Activated CD4-positive, CD25-positive, alpha-beta regulatory T cell (primary cell): ENCODE results near the gene RGS10.
A peak's percentile ranks its signal among the peaks of the same experiment; 100 is the strongest.
"Not testable (repeated sequence)": the region's sequence is repeated elsewhere in the genome, so short reads cannot be mapped to it uniquely, and the experiment has no call there.

Experiments
- DNase-seq, 4 experiments: peaks; one replicate each; lab custom pipeline; 2025; lab: John Stamatoyannopoulos, UW

The RGS10 gene, protein sequence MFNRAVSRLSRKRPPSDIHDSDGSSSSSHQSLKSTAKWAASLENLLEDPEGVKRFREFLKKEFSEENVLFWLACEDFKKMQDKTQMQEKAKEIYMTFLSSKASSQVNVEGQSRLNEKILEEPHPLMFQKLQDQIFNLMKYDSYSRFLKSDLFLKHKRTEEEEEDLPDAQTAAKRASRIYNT

DNA sequence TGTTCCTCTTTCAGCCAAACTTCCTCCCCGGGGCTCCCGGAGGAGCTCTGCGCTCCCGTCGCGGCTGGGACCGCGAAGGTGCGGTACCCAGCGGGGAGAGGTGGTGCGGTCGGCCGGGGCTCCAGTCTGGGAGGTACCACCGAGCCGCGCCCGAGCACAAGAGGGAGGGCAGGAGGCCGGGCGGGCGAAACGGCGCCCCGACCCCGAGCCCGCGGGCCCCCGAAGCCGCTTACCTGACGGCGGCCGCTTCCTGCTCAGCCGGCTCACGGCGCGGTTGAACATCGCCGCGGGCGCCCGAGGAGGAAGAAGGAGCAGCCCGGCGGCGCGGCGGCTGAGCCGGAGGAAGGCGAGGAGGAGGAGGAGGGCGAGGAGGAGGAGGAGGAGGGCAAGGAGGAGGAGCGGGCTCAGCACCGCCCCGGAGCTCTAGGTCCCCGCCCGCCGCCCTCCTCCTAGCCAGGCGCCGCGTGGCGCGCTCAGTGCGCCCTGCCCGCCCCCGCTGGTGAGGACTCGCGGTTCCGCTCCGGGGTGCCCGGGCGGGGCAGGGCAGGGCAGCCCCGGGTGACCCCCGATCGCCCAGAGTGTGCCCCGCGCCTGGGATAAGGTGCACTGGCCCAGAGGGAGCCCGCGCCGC lies at the start of gene RGS10:
RGS10 (minus strand) TSS at position 363 of the 631 bp plus-strand sequence; CDS start at position 282, 81 bp downstream.
- DNase-seq = peak; percentile 58 to 67 (median 62)

DNA sequence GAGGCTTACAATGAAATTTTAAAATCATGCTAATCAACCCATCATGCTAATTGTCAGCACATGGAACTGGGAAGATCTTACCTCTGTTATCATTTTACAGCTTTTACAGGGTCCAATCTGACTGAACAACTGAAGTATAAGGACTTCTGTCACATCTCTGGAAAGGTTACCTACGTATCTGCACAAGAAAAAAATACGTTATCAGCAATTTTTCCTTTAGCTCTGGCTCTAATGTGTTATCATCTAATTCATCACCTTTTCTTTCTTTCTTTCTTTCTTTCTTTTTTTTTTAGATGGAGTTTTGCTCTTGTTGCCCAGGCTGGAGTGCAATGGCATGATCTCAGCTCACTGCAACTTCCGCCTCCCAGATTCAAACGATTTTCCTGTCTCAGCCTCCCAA lies 45.6 kb upstream of the RGS10 start:
- no peak for DNase-seq

DNA sequence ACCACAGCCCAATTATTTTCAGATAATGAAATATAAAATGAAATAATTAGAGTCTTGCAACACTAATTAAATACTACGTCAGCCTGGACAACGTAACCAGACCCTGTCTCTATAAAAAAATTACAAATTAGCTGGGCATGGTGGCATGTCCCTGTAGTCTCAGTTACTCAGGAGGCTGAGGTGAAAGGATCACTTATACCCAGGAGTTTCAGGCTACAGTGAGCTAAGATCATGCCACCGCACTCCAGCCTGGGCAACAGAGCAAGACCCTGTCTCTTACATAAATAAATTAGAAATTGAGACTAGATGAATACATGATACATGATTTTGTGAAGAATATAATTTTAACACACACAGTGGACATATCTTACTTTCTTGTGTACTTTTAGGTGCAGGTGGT lies 35.8 kb upstream of the RGS10 start:
- DNase-seq = no peak

DNA sequence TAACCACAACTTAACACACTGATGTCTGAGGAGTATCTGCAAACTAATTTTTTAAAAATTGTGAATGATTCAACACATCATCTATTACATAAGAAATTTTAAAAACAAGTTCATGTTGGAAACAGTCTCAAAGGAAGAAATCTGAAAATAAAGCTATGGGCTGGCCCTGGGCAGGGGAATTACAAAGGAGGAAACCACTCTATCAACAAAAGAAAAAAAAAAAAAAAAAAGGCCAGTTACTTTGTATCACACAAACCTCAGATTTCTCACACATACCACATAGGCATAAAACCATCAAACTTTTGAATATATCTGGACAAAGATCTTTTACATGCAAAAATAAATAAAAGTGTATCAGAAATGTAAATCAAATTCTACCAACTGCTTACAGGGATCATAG lies 33.5 kb upstream of the RGS10 start:
- no peak for DNase-seq

DNA sequence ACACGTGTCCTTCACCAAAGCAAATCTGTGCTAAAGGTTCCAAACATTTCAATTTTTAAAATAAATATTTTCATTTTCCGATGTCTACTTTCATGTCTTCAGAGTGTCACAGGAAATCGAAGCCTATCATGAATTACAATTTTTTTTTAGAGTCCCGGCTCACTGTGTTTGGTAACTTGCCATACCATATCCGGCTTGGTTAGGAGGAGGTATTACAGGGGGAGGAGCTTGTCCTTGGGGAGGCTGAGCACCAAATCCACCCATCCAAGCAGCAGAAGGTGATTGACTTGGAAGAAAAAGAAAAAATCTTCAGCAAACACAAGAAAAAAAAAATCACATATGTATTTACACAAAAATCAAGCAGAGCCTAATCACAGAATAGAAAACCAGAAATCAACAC lies 33.0 kb upstream of the RGS10 start:
- DNase-seq = no peak

DNA sequence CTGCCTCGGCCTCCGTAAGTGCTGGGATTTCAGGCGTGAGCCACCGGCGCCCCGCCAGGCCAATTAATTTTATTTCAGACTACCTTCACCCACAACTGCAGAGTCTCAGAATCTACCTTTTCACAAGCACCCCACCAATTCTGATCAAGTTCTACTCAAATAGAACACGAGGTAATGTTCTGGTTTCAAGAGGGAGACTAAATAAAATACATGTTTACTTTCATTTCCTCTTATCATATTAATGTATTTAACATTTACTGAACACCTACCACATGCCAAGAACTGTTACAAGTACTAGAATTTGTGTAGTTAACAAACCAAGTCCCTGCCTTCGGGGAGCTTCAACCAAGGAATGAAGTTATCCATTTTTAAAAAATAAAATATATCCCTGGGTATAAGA lies 25.5 kb upstream of the RGS10 start:
- DNase-seq = no peak

DNA sequence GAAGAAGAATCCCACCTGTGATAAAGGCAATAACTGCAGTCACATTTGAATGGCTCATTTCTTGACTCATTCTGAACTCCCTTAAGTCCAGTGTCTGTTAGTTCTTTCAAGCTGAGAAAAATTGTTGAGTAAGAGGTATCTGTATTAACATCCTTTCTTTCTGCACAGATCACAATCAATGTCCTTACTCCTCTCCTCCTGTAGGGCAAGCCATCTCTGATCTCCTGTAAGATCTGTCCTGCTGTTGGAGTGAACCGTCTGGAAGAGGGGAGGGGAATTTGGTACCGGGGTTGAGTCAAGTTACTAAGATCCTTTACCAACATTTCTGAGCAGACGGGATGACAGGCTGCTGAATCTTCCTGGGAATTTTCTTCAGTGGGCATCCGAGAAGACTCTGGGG lies 19.6 kb upstream of the RGS10 start:
- no peak for DNase-seq

DNA sequence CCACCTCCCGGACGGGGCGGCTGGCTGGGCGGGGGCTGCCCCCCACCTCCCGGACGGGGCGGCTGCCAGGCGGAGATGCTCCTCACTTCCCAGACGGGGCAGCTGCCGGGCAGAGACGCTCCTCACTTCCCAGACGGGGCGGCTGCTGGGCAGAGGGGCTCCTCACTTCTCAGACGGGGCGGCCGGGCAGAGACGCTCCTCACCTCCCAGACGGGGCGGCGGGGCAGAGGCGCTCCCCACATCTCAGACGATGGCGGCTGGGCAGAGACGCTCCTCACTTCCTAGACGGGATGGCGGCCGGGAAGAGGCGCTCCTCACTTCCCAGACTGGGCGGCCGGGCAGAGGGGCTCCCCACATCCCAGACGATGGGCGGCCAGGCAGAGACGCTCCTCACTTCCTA lies 17.0 kb upstream of the RGS10 start:
- not testable (repeated sequence) for DNase-seq

DNA sequence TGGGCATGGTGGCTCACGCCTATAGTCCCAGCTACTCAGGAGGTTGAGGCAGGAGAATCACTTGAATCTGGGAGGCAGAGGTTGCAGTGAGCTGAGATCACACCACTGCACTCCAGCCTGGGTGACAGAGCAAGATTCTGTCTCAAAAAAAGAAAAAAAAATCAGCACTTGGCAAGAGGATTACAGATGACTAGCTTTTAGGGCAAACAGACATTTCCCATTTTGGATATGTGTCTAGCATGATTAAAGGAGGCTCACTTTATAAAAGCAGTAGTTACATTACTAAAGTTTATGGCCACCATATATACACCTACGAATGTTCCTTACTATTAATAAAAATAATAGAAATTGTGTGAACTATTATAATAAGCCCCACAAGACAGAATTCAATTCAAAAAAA lies 13.6 kb upstream of the RGS10 start:
- DNase-seq = not testable (repeated sequence)

DNA sequence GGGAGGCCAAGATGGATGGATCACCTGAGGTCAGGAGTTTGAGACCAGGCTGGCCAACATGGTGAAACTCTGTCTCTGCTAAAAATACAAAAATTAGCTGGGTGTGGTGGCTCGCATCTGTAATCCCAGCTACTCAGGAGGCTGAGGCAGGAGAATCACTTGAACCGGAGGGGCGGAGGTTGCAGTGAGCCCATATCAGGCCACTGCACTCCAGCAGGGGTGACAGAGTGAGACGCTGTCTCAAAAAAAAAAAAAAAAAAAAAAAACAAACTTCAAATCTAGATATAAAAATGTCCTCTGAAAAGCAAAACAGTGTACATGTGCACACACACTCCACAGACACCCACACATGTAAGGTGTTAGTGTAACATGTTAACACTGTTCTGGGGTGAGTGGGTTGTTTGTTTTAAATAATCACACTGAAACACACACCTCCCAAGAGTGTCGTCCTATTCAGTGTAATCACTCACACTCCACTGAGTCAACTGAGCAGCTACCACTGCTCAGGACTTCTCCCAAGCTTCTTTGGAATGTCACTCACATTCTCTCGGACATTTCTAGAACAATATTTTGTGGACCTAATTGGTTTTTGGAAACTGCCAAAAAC lies 12.8 kb upstream of the RGS10 start:
- no peak for DNase-seq

DNA sequence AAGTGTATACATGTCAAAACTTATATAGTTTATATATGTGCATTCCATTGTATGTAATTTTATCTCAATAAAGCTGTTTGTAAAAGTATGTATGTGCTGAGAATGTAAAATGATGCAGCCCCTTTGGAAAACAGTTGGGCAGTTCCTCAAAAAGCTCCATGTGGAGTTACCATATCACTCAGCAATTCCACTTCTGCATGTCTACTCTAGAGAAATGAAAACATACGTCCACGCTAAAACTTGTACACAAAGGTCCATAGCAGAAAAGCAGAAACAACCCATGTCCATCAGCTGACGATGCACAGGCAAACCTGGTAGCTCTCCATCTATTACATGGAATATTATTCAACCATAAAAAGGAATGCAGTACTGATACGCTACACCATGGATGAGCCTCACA lies 8.3 kb upstream of the RGS10 start:
- DNase-seq = no peak

DNA sequence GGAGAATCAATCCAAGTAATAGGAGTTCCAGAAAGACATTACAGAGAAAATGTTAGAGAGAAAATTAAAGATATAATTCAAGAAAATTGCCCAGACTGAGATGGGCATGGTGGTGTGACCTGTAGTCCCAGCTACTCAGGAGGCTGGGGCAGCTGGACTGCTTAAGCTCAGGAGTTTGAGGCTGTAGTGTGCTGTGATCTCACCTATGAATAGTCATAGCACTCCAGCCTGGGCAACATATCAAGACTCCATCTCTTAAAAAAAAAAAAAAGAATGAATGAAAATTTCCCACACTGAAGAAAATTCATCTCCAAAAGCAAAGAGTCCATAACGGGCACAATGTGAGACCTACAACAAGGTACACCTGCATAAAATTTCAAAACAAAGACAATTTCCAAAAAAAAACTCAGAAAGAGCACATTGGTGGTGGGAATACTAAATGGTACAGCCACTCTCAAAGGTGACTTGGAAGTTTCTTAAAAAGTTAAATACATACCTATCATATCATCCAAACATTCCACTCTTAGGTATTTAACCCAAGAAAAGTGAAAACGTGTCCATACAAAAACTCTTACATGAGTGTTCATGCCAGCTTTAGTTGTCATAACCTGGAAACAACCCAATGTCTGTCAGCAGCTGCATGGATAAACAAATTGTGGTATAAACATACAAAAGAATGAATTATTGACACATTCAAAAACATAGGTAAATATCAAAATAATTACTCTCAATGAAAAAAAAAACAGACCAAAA lies 6.9 kb upstream of the RGS10 start:
- DNase-seq = no peak

DNA sequence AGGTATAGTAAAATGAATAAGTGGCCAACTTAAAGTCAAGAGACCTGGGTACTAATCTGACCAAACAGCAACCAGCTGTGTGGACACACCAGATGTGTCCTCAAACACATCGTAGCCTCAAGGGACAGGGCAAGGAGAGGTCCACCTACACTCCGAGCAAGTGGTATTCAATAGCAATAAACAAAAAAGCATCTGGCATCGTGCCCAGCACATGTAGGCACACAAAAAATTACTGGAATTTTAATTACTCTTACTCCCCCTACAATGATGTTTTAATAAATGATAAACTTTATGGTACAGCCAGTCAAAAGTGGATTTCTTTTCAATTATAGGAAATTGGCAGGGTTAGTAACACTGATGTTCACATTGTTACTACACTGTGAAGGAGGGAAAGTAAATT lies 3.5 kb upstream of the RGS10 start:
- DNase-seq = no peak

DNA sequence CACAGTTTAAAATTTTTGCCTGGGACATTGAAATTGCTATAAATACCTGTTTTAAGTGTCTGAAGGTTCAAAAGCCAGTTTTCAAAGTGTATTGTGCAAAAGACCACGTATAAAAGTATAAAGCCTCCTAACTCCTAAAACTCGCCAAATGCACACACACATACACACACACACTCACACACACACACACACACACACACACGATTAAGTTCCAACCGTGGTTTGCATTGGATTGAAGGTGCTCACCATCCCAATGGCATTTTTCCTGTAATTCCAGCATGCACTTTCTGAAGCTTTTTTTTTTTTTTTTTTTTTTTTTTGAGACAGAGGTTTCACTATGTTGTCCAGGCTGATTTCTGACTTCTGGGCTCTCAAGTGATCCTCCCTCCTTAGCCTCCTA lies 2.8 kb upstream of the RGS10 start:
- no peak for DNase-seq

DNA sequence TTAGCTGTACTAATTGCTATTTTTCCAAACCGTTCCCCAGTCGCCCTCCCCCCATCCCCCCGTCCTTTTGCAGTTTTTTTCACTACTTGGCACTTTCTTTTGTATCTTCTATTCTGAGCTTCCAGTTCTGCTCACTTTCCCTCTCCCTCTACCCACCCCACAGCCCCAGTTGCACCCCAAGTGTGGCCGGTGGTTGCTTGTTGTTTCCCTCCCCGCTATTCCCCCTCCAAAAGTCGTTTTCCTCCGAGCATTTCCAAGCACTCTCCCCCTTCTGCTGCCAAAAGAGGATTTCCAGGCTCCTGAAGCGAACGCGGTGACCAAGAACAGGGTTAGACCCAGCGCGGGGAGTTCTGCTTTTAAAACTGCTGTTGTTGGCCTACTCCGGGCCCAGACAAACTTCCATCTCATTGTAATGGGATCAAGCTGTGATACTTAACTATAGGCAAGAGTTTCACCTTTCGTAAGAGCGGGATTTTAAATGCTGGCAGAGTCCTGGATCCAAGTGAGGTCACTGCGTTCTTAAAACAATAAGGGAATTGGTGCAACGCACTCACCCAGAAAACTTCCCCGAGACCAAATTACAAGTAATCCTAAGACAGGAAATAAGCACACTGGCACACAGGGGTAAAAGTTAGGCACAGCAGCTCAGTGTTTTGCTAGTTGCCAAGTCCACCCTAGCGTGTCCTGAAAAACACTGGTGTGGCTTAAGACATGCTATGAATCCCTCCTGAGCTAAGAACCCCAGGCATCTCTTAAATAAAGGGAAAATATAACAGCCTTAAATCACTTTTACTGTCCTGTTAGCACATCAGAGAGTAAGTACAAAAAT lies 1.5 kb upstream of the RGS10 start:
- DNase-seq = no peak

DNA sequence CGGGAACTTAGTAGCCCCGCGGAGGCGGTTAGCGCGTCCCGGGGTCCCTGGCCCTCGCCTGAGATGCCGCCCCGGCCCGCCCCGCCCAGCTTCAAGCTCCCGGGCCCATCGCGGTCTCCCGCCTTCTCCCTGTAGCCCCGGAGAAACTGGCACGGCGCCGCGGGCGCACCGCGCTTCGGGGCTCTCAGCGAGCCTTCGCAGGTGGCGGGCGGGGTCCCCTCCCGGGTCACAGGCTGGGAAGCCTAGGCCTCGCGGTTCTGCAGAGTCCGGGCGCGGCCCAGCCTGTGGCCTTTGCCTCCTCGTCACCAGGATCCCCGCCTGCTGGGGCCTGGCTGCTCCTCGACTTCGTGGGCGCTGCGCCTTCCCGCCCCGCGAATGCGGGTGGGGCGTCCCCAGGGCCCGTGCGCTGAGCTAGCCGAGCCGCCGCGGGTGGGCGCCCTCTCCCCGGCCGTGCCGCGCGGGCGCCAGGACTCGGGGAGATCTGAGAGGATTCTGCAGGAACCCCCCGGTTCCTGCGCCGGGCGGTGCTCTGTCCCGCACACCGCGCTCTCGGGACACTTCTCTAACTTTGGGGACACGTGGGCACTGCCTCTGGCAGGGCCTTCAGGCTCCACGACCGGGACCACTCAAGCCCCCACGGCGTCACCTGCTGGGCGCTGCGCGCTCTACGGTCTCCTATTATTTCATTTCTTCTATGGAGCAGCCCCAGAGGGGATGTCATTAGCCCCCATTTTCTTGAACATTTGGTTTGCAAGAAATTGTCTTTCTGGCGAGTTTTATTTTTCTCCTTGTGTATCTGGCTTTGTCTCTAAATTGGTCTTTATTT lies 682 bp upstream of the RGS10 start:
- DNase-seq = peak; percentile 51 to 60 (median 56)

DNA sequence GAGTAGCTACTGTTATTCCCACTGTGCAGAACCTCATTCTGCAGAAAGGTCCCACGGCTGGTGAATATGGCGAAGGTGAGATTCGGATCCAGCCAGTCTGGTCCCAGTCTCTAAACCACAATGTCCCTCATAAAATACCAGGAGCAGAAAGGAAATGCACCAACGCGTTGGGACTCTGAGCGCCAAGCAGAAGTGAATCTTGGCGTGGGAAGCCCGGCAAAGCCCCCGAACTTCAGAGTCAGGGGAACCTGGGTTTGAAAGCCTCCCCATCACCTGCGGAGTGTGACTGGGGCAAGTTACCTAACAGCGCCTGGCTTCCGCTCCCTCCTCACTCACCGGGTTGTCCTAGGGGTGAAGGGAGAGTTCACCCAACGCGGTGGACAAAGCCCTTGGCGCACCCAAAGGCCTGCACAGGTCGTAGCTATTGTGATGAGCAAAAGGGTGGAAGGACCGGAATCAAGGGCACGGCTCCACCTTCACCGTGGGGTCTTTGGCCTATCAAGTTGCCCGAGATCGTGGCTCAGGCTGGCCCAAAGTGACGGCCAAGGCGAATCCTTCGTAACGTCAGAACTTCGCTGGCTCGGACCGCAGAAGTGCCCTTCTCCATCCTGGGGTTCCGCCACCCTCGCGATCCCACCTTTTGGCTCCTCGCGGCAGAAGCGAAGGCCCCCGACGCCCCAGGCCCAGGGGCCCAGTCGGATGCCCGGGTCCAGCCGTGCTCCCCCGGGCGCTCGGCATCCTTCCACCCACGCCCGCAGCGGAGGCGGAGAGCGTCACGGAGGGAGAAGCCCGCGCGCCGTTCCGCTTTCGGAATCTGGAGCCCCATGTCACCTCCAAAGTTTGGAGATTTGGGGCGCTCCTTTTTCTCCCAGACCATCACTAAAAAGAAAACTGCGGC lies 811 bp downstream of the RGS10 start:
- DNase-seq = peak; percentile 13 to 44 (median 27)

DNA sequence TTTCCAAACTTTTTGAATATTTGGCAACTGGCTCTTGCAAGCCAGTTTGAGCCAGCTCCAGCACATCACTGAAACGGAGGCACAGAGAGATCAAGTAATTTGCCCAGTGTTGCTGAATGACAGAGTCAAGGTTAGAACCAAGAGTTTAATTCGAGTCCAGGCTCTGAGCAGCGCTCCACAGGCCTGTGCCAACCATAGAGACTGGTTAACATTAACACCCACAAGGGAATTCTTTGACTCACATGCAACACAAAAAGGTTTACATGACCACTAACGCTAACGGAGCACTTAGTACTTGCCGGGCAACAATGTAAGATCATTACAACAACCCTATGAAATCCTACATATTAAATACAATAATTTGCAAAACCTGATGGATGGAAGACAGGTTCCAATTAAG lies 1.5 kb downstream of the RGS10 start:
- no peak for DNase-seq

DNA sequence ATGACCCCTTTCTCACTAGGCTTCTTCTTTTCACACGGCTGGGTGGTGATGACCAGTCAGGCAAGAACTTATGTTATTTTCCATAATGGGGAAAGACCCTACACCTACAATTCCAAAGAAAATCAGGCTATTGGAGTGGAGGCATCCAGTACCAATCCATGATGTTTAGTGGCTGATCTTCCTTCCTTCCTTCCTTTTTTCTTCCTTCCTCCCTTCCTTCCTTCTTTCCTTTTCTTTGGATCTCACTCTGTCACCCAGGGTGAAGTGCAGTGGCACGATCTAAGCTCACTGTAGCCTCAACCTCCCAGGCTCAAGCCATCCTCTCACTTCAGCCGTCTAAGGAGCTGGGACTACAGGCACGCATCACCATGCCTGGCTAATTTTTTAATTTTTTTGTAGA lies 2.5 kb downstream of the RGS10 start:
- DNase-seq = no peak

DNA sequence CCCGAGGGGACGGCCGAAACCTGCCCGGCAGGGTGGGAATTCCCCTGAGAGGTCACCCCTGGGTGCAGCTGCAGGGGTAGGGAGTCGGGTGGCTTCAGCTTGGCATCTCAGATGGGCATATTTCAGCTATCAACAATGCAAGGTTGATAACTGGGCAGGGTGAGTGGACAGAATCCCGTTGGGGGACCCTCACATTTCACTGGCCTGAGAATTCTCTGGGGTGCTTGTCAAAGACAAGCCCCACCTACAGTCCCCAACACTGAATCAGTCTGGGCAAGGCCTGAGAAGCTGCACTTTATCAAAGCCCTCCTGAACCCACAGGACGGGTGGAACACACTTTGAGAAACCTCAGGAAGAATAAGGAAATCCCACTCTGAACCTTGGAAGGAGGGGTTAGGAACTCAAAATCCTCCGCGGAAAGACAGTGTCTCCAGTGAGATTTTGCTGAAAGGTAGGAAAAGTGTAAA lies 3.1 kb downstream of the RGS10 start:
- no peak for DNase-seq
